HG02763 (cell line): ENCODE results near the gene WTAP.

Source experiments
- ATAC-seq: cut with Tn5 transposase; IDR thresholded peaks from one replicate; pipeline ENCODE4 v1.9.1; 2021; ENCODE audit warnings: mild to moderate bottlenecking, moderate library complexity; ENCODE audit not compliant: unreplicated experiment

WTAP gene

DNA sequence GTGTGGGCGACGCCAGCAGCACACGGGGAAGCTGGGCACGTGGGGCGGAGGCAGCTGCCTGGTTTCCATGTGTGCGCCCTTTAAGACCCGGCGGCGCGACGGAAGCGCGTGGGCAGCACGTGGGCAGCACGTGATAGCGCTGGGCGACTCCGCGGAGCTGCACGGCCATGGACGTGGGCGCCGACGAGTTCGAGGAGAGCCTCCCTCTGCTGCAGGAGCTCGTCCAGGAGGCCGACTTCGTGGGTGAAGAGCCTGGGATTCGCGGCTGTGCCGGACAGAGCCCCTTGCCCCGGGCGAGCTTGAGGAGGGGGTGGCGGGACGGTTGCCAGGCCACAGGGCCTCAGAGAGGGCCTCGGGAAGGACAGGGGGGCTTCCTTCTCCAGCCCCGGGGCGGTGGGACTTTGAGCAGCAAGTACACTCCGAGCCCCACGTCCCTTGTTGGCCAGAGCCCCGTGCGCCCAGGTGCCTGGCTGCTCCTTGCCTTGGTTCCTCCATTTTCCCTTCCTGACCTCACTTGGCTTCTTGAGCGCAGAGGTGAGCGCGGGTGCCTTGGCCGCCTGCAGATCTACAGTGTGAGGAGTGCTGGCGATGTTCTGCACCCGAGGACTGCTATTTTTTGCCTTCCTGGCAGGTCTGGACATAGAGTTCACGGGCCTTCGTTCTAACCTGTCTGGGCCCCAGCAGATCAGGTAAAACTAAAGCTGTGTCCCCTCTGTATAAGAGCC lies 73.0 kb downstream of the WTAP start, which contains the start of gene PNLDC1:
Gene PNLDC1, plus strand, starts transcription at position 136 of the 725 bp plus-strand sequence. Its CDS starts 32 bp downstream, at position 168.
- no peak for ATAC-seq

DNA sequence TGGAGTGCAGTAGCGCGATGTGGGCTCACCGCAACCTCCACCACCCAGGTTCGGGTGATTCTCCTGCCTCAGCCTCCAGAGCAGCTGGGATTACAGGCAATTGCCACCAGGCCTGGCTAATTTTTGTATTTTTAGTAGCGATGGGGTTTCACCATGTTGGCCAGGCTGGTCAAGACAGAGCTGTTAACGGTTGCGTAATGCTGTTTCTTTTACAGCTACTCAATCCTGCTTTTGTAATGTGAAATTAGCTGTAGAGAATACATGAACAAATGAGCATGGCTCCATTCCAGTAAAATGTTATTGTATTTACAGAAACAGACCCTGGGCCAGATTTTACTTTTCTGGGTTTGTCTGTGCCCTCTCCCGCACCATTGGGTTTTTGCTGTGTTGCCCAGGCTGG lies 74.6 kb downstream of the WTAP start:
- no peak for ATAC-seq

DNA sequence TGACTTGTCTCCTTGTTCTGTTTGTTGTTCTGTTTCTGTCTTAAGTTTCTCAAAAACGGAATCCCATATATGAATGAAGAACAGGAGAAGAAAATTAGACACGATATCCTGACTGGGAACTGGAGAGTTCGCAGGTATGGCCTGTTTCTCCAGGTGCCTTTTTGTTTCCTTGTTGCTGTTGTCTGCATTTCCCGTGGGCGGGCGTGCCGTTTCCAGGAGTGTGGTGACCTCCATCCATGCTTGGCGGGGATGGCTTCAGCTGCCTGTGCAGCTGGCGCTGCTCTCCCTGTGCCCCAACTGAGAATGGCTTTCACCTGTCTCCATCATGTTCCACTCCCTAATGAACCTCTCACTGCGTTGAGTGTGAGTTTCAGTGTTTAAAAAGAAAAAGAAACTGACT lies 77.2 kb downstream of the WTAP start:
- no peak for ATAC-seq

DNA sequence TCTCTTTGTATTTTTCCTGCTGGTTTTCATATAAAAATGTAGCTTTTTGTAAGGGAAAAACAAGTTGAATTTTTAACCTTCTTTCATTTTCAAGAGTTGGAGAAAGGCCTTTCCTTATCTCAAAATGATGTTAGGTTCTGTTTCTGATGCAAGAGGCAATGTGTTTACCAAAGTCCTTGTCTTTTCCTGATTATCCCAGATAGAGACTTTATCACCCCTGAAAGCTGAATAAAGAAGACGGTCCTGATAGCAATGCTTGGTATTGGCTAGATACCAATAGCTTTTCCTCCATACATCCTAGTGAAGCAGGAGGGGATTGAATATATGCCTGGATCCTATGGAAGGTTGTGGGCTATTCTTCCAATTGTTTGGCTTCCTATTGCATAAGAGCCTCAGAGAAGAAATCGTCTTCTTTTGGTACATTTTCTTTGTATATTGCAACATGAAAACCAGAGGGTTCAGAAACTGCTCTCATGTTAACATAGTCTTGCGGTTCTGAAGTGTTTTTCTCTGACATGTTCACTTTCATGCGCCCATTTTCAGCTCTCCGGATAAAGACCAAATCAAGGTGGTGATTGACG lies 78.2 kb downstream of the WTAP start:
- ATAC-seq = no peak
